Calu3 (cell line): ENCODE results near the gene OR2T33. TPM values are rescaled to one million over a fixed set of nuclear protein-coding genes. Genes with fewer than 3 reads are reported as not detected.
"Not testable (repeated sequence)": the region's sequence is repeated elsewhere in the genome, so short reads cannot be mapped to it uniquely, and the experiment has no call there.

Experiments
- BruUV-seq: library from RNA; stranded (reverse); fragments of 400-500 nt; replicated peaks from 2 replicates; lab custom pipeline; 2021; lab: Mats Ljungman, UMichigan
- CTCF ChIA-PET: fragments of 300-600 bp; sonication (Branson Sonifier 250); formaldehyde crosslinking; loops from one replicate; lab custom pipeline; 2022; ENCODE audit warnings: antibody characterized with exemption; lab: Charles Lee
- DNase-seq: peaks from one replicate; pipeline ENCODE4 v3.0.0; 2022
- H3K27ac Mint-ChIP-seq: one replicate; pipeline ENCODE4 v1.8.0; 2022; ENCODE audit warnings: mixed read lengths; ENCODE audit not compliant: unreplicated experiment
- H3K27me3 Mint-ChIP-seq: one replicate; pipeline ENCODE4 v1.8.0; 2022; ENCODE audit warnings: mixed read lengths; ENCODE audit not compliant: unreplicated experiment
- H3K36me3 Mint-ChIP-seq: one replicate; pipeline ENCODE4 v1.8.0; 2022; ENCODE audit warnings: mild to moderate bottlenecking, moderate library complexity, mixed read lengths; ENCODE audit not compliant: insufficient read depth, unreplicated experiment
- H3K4me1 Mint-ChIP-seq: one replicate; pipeline ENCODE4 v1.8.0; 2022; ENCODE audit warnings: mild to moderate bottlenecking, low read depth, mixed read lengths; ENCODE audit not compliant: unreplicated experiment
- H3K4me3 Mint-ChIP-seq: one replicate; pipeline ENCODE4 v1.8.0; 2022; ENCODE audit warnings: mild to moderate bottlenecking, low read depth, moderate library complexity, mixed read lengths; ENCODE audit not compliant: unreplicated experiment
- H3K9me3 Mint-ChIP-seq: one replicate; pipeline ENCODE4 v1.8.0; 2022; ENCODE audit warnings: low read depth, mixed read lengths; ENCODE audit not compliant: unreplicated experiment
- intact Hi-C: fragments of 100-400 bp; cut with micrococcal nuclease; formaldehyde crosslinking; loops from one replicate; pipeline ENCODE4 v1.10.0; 2022; ENCODE audit not compliant: unreplicated experiment
- total RNA-seq: library from RNA; stranded (reverse); gene quantifications from 2 replicates; pipeline ENCODE4 v1.2.3, GENCODE V29; 2022
- TF ChIP-seq, protein P1 (sequence below): fragments of 200-600 bp; IDR thresholded peaks from one replicate; pipeline ENCODE4 v1.8.0; 2022; ENCODE audit warnings: antibody characterized with exemption; ENCODE audit not compliant: unreplicated experiment

The OR2T33 gene
- total RNA-seq, 1 experiment from 2014 or later: not detected

DNA sequence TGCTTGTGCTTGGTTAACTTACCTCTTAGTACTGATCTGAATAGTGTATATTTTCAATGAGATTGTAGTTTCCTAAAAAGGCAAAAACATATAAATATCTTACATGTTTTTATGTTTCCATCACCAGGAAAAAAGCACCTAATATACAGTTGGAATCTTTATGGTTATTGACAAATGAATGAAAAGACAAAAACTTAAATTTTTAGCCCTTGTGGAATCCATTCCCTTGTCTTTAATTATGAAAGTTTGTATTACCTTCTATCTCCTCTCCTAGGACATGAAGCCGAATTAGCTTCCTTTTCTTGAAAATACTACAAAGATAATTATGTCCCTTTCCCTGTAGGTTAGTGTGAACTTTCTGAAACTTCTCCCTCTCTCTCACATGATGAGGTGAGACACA is 25.5 kb upstream of the OR2T33 start, which contains the start of gene OR2T12:
Gene OR2T12, minus strand, starts transcription at position 101 of the 400 bp plus-strand sequence. CDS start 7,846 bp downstream, outside the sequence.
- no peak within 1 kb of the TSS for H3K4me3 Mint-ChIP-seq
- no peak within 1 kb of the TSS for H3K27ac Mint-ChIP-seq
- no peaks in the 10 kb centered on the region for H3K4me1 Mint-ChIP-seq
- intact Hi-C loops: no loop called here
- H3K36me3 Mint-ChIP-seq: no peaks in the 10 kb centered on the region
- no peaks in the 10 kb centered on the region for H3K27me3 Mint-ChIP-seq
- CTCF ChIA-PET: no interaction called here
- no TSS peak for BruUV-seq
- peaks cover 19% of the 10 kb centered on the region for H3K9me3 Mint-ChIP-seq
- no peak for DNase-seq
- TF ChIP-seq, protein P1, sequence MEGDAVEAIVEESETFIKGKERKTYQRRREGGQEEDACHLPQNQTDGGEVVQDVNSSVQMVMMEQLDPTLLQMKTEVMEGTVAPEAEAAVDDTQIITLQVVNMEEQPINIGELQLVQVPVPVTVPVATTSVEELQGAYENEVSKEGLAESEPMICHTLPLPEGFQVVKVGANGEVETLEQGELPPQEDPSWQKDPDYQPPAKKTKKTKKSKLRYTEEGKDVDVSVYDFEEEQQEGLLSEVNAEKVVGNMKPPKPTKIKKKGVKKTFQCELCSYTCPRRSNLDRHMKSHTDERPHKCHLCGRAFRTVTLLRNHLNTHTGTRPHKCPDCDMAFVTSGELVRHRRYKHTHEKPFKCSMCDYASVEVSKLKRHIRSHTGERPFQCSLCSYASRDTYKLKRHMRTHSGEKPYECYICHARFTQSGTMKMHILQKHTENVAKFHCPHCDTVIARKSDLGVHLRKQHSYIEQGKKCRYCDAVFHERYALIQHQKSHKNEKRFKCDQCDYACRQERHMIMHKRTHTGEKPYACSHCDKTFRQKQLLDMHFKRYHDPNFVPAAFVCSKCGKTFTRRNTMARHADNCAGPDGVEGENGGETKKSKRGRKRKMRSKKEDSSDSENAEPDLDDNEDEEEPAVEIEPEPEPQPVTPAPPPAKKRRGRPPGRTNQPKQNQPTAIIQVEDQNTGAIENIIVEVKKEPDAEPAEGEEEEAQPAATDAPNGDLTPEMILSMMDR: no peak

DNA sequence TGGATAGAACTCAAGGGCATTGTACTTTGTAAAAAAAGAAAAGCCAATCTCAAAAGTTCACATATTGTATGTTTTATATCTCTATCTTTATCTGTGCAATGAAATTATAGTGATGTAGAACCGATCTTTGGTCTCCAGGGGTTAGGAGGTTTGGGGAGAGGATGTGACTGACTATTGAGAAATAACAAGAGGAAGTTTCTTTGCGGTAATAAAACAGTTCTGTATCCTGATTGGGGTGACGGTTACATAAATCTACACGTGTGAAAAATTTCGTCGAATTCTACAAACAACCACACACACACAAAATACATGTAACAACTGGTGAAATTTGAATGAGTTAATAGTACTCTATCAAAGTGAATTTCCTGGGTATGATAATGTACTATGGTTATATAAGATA is 10.6 kb upstream of the OR2T33 start:
- no peak overlapping the region for H3K27ac Mint-ChIP-seq
- intact Hi-C loops: no loop called here
- no TSS peak for BruUV-seq
- CTCF ChIA-PET: no interaction called here
- H3K27me3 Mint-ChIP-seq: no peaks in the 10 kb centered on the region
- H3K36me3 Mint-ChIP-seq: no peaks in the 10 kb centered on the region
- H3K4me1 Mint-ChIP-seq: no peaks in the 10 kb centered on the region
- TF ChIP-seq, protein P1: no peak
- no peak for DNase-seq
- H3K4me3 Mint-ChIP-seq: no peak overlapping the region
- peaks cover 16% of the 10 kb centered on the region for H3K9me3 Mint-ChIP-seq

DNA sequence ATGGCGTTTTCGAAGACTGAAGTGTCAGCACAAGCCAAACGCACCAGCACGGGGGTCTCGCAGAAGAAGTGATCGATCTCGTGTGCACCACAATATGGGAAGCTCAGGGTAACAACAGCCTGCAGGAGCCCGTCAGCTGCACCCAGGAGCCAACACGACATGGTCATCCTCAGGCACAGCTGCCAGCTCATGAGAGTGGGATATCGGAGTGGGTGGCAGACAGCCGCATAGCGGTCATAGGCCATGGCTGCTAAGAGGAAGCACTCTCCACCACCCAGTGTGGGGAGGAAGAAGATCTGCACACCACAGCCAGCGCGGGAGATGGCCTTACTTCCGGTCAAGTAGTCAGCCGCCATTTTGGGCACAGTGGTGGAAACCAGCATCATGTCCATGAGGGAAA is 4.6 kb downstream of the OR2T33 start:
- not testable (repeated sequence) for H3K9me3 Mint-ChIP-seq

DNA sequence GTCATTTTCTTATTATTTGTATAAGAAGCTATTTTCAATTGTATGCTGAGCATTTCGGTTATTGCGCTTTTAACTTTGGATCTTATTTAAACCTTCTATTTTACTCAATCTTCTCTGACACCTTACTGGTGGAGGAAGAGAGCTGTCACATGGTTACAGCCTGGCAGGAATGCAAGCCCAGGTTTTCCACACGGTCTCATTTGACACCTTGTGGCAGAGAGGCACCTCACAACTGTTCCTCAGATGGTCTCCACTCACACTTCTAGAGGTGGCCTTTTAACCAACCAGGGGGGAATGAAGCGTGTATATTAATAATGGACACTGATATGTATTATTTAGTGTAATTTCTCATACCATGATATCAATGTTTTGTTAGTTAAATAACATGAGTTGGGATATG is 9.6 kb downstream of the OR2T33 start:
- intact Hi-C loops: no loop called here
- TF ChIP-seq, protein P1: no peak
- Mint-ChIP-seq H3K27ac (no peak overlapping the region), H3K27me3 (no peaks in the 10 kb centered on the region), H3K9me3 (peaks cover 8% of the 10 kb centered on the region), H3K4me3 (no peak overlapping the region), H3K36me3 (no peaks in the 10 kb centered on the region), H3K4me1 (no peaks in the 10 kb centered on the region)
- DNase-seq: no peak
- no TSS peak for BruUV-seq
- CTCF ChIA-PET: no interaction called here

More for the DNA sequence above, 4.6 kb downstream of the OR2T33 start:
- BruUV-seq, H3K4me1 Mint-ChIP-seq, H3K36me3 Mint-ChIP-seq, H3K4me3 Mint-ChIP-seq, intact Hi-C loops, H3K27me3 Mint-ChIP-seq, CTCF ChIA-PET, DNase-seq, H3K27ac Mint-ChIP-seq: not testable (repeated sequence)

DNA sequence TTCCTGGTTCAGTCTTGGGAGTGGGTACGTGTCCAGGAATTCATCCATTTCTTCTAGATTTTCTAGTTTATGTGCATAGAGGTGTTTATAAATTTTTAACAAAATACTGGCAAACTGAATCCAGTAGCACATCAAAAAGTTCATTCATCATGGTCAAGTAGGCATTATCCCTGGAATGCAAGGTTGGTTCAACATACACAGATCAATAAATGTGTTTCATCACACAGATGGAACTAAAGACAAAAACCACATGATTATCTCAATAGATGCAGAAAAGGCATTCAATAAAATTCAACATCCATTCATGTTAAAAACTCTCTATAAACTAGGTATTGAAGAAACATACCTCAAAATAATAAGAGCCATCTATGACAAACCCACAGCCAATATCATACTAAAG is 18.5 kb downstream of the OR2T33 start:
- BruUV-seq, H3K4me1 Mint-ChIP-seq: not testable (repeated sequence)

More for the DNA sequence above, 18.5 kb downstream of the OR2T33 start:
- H3K4me3 Mint-ChIP-seq, CTCF ChIA-PET, H3K36me3 Mint-ChIP-seq, intact Hi-C loops, H3K27me3 Mint-ChIP-seq, H3K27ac Mint-ChIP-seq, DNase-seq: not testable (repeated sequence)
- peaks cover 16% of the 10 kb centered on the region for H3K9me3 Mint-ChIP-seq
